ENCODE data around the gene SLC38A1. TPM values are rescaled to one million over a fixed set of nuclear protein-coding genes. Genes with fewer than 3 reads are reported as not detected.

Gene SLC38A1
- total RNA-seq, 1 experiment from 2014 or later, result 54.3 TPM

GRCh38 chr12:46219877-46220655 lies 48.8 kb downstream of the SLC38A1 start:
- H3K9me3 ChIP-seq, result no peaks in the 10 kb centered on the region
- H3K4me3 ChIP-seq, result no peak overlapping the region
- H3K27me3 ChIP-seq, result no peaks in the 10 kb centered on the region
- H3K36me3 ChIP-seq, result peaks cover 78% of the 10 kb centered on the region
- peak; percentile 66 for DNase-seq

- Histone ChIP-seq H3K36me3 (peaks cover 83% of the 10 kb centered on the region), H3K27me3 (no peaks in the 10 kb centered on the region), H3K9me3 (no peaks in the 10 kb centered on the region), H3K4me3 (no peak overlapping the region)
- DNase-seq, result no peak
These were observed 49.5 kb downstream of the SLC38A1 start for GRCh38 chr12:46219132-46219876.

DNA sequence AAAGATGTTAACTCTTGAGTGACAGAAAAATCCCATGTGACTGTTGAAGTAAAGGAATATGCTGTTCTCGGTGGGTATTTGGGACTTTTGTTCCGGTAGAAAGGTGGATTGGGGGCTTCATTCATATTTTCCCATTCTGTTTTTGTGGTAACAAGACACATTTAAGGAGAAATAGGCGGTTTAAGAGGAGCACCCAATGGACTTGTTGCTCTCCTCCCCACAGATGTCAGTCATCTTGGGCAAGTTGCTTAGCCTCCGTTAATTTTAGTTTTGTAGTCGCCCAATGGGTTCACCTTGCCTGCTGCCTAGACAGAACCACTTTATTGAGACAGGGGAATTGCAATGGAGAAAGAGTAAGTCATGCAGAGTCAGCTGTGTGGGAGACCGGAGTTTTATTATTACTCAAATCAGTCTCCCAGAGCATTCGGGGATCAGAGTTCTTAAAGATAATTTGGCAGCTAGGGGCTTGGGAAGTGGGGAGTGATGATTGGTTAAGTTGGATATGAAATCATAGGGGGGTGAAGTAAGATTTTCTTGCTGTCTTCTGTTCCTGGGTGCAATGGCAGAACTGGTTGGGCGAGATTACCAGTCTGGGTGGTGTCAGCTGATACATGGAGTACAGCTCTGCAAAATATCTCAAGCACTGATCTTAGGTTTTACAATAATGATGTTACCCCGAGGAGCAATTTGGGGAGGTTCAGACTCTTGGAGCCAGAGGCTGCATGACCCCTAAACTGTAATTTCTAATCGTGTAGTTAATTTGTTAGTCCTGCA lies 50.3 kb downstream of the SLC38A1 start:
- no peaks in the 10 kb centered on the region for H3K27me3 ChIP-seq
- H3K36me3 ChIP-seq, result peaks cover 83% of the 10 kb centered on the region
- no peak for DNase-seq
- no peak overlapping the region for H3K4me3 ChIP-seq
- no peaks in the 10 kb centered on the region for H3K9me3 ChIP-seq

DNA sequence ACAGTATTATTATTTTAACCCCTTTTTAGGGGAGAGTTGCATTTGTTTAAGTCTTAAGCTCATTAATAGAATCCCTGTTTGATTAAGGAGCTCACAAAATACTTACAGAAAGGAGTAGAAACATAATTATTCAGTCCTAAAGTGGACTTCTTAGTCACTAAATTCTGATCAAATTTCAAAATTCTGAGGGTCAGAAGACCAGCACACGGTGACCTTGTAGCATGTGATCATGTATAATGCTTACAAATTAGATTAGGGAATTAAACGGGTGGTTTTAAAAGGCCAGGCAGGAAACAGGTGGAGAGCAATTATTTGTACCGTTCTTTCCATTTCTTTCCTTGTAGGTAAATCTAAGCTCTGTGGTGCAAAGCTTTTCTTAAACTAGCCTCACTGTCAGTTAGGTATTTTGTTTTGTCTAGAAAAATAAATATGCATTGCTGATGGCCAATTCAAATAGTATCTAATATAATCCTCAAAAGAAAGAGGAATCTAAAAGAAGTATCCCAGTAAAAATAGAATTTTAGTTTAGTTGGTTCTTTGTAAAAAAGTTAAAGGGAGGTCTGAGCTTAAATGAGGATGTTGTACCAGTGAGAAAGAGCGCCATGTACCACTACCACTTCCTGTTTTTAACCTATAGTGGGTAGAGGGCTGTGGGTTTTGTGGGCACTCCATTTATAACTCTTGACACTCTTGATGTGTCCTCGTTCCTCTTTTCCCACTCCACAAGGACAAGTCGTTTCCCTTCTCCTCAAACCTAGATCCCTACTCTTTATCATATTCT lies 51.1 kb downstream of the SLC38A1 start:
- no peaks in the 10 kb centered on the region for H3K27me3 ChIP-seq
- no peak for DNase-seq
- no peaks in the 10 kb centered on the region for H3K9me3 ChIP-seq
- peaks cover 83% of the 10 kb centered on the region for H3K36me3 ChIP-seq
- no peak overlapping the region for H3K4me3 ChIP-seq

- H3K9me3 ChIP-seq, result no peaks in the 10 kb centered on the region
- no peak overlapping the region for H3K4me3 ChIP-seq
- no peaks in the 10 kb centered on the region for H3K27me3 ChIP-seq
- DNase-seq, result no peak
- H3K36me3 ChIP-seq, result peaks cover 89% of the 10 kb centered on the region
These were observed 54.0 kb downstream of the SLC38A1 start for GRCh38 chr12:46214668-46215436.

DNA sequence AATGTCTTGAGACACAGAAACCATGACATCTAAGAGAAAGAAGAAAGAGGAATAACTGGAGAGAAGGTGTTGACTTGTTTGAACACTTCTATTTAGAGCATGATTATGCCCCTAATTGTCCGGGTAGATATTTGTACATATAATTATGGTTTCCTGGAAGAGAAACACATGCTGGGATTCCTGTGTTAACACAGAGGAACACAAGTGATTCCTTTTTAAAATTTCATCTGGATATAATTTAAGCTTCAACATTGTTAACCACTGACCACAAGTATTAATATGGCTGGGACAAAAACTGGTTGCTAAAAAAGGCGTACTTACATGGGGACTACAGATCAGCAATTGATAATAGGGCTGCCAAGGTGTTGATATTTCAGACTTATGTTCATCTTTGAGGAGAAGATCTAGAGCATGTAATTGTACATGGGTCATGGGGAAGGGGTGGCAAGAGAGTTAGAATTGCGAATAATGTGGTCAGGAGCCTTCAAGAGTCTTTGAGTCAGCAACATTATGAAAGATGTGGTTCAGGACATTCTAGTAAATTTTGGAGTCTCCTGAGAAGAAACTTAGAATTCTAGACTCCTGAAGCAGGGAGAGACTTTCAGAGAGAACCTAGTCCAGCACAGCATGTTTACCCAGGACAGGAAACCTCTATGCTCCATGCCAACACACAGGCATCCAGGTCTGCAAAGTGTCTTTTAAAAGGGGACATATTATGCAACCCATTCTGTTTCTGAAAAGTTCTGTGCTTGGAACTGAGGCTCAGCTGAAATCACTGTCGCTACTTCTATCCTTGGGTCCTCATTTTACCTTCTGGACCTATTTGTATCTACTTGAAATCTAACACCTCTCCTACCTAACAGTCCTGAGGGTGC lies 56.5 kb downstream of the SLC38A1 start:
- Histone ChIP-seq H3K27me3 (no peaks in the 10 kb centered on the region), H3K36me3 (peaks cover 83% of the 10 kb centered on the region), H3K4me3 (no peak overlapping the region), H3K9me3 (no peaks in the 10 kb centered on the region)
- no peak for DNase-seq

DNA sequence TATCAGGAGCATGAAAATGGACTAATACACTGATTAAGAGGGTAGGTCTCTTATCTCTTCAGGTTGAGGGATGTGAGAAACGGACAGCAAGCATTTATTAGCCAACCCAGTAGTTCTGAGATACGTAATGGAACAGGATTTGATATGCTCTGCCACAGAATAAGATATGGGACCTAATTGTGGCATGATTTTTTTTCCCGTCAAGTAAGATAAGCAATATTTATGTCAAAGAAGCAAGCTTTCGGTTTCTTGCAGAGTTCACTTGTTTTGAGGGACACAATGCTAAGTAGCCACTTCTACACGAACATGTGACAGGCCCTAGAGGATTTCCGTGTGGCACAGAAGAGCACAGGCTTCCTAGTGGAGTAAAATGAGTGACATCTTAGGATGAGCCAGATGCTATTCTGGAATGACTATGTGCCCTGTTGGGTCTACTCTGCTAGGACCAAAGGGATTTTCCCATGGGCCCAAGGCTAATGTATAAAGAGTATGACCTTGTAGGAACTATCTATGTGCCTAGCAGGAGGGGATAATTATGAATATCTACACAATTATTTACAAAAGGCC lies 57.9 kb downstream of the SLC38A1 start:
- peaks cover 86% of the 10 kb centered on the region for H3K36me3 ChIP-seq
- DNase-seq, result no peak
- no peaks in the 10 kb centered on the region for H3K27me3 ChIP-seq
- H3K4me3 ChIP-seq, result no peak overlapping the region
- no peaks in the 10 kb centered on the region for H3K9me3 ChIP-seq

DNA sequence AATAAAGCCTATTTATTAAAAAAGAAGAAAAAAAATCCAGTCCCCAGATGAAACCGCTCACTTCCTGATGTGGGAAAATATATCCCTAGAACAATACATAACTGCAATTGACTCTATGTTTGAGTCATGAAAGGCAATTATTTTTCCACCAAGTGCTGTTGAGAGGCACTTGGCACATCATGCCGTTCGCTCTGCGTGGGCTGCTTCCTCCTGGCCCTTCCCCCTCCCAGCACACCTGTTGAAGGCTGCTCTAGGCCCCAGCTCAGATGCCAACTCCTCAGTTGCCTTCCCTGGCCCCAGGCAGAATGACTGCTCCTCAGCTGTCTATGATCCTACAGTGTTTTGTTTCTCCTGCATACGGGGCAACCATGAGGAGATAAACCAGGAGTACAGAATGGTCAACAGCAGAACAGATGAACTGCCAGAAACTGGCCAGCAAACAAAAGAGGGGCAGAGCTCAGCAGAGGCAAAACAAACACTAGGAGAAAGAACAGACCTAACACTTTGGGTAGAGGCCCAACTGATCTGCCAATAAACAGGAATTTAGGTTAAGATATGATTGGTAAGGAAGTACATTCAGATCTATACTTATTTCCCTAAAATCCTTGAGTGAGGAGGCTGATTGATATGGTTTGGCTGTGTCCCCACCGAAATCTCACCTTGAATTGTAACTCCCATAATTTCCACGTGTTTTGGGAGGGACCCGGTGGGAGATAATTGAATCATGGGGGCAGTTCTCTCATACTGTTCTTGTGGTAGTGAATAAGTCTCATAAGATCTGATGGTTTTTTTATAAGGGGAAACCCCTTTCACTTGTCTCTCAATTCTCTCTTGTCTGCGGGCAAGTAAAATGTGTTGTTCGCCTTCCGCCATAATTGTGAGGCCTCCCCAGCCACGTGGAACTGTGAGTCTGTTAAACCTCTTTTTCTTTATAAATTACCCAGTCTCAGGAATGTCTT lies 58.6 kb downstream of the SLC38A1 start:
- H3K9me3 ChIP-seq, result no peaks in the 10 kb centered on the region
- DNase-seq, result peak; percentile 57
- no peak overlapping the region for H3K4me3 ChIP-seq
- peaks cover 88% of the 10 kb centered on the region for H3K36me3 ChIP-seq
- H3K27me3 ChIP-seq, result no peaks in the 10 kb centered on the region

DNA sequence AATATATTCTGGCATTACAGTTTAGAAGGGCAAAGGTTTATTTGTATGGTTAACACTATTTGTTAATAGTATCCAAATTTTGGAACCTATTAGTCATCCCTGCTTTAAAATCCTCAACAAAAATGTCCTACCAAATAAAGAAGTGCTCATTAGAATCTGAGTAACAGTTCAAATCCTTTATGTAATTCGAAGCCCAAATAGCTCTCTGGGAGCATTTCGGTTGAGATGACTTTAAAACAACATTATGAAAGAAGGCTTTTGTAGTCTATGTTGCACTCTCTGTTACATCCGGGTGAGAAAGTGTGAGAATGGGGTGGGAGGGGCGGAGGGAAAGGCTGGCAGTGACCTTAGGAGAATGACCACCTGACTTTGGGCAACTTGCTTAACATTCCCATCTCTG lies 59.7 kb downstream of the SLC38A1 start:
- Histone ChIP-seq H3K27me3 (no peaks in the 10 kb centered on the region), H3K4me3 (no peak overlapping the region), H3K36me3 (peaks cover 91% of the 10 kb centered on the region), H3K9me3 (no peaks in the 10 kb centered on the region)
- DNase-seq, result no peak

- peaks cover 91% of the 10 kb centered on the region for H3K36me3 ChIP-seq
- H3K27me3 ChIP-seq, result no peaks in the 10 kb centered on the region
- H3K4me3 ChIP-seq, result no peak overlapping the region
- no peaks in the 10 kb centered on the region for H3K9me3 ChIP-seq
- DNase-seq, result no peak
These were observed 60.5 kb downstream of the SLC38A1 start for GRCh38 chr12:46208370-46208769.

- H3K27me3 ChIP-seq, result no peaks in the 10 kb centered on the region
- H3K36me3 ChIP-seq, result peaks cover 91% of the 10 kb centered on the region
- no peak for DNase-seq
- no peaks in the 10 kb centered on the region for H3K9me3 ChIP-seq
- H3K4me3 ChIP-seq, result no peak overlapping the region
These were observed 61.2 kb downstream of the SLC38A1 start for GRCh38 chr12:46207644-46208043.

DNA sequence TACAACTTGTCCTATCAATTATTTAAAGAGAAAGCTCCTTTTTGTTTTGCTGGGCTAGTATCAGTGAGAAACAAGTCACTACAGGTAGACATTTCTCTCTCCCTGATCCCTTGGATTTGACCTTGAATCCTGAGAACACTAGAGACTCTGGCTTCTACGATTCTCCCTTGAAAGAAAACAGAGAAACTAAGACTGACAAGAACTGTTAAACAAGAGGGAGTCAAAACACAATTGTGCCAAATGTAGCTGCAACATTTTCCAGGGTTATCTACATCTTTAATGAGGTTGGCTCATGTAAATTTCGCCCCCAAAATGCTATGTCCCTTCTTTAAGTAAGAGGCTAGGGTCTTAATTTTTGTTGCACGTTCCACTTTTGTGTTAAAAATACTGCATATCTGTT lies 62.4 kb downstream of the SLC38A1 start:
- Histone ChIP-seq H3K4me3 (no peak overlapping the region), H3K9me3 (no peaks in the 10 kb centered on the region), H3K36me3 (peaks cover 91% of the 10 kb centered on the region), H3K27me3 (no peaks in the 10 kb centered on the region)
- no peak for DNase-seq

GRCh38 chr12:46205294-46205693 lies 63.5 kb downstream of the SLC38A1 start:
- DNase-seq, result no peak
- Histone ChIP-seq H3K4me3 (no peak overlapping the region), H3K27me3 (no peaks in the 10 kb centered on the region), H3K36me3 (peaks cover 91% of the 10 kb centered on the region), H3K9me3 (no peaks in the 10 kb centered on the region)

DNA sequence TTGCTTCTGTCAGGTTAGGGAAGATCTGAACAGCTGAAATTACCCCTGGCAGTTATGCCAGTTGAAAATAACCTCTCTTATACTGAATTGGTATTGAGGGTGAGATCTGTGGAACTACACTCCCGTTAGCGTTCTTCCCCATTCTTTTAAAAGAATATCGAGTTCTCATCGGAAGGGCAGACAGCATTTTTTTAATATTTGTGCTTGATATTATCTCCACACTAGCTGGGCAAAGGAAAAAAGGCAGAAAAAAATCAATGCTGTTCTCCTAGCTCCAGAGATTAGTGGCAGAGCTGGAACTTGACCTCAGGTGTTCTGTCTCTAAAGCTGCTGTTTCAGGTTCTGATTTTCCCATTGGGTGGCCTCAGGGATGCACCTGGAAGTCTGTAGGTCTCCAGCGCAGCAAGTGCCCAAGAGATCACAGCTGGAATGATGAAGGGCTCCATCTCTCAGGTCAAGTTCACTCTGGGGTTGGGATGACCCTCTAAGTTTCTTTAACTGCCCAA lies 67.5 kb downstream of the SLC38A1 start:
- Histone ChIP-seq H3K9me3 (no peaks in the 10 kb centered on the region), H3K27me3 (no peaks in the 10 kb centered on the region), H3K36me3 (peaks cover 97% of the 10 kb centered on the region), H3K4me3 (no peak overlapping the region)
- no peak for DNase-seq
